HG02571 (cell line): ENCODE results near the gene MSX1.

ENCODE experiments used
- ATAC-seq: cut with Tn5 transposase; IDR thresholded peaks from one replicate; pipeline ENCODE4 v1.9.1; 2021; ENCODE audit warnings: mild to moderate bottlenecking, moderate library complexity; ENCODE audit not compliant: unreplicated experiment

MSX1 gene

GRCh38 chr4:4856071-4857000 is 3.1 kb upstream of the MSX1 start:
- no peak for ATAC-seq

- ATAC-seq: no peak
These were observed 2.3 kb upstream of the MSX1 start for GRCh38 chr4:4857001-4857808.

- ATAC-seq: no peak
These were observed 1.5 kb upstream of the MSX1 start for GRCh38 chr4:4857809-4858508.

DNA sequence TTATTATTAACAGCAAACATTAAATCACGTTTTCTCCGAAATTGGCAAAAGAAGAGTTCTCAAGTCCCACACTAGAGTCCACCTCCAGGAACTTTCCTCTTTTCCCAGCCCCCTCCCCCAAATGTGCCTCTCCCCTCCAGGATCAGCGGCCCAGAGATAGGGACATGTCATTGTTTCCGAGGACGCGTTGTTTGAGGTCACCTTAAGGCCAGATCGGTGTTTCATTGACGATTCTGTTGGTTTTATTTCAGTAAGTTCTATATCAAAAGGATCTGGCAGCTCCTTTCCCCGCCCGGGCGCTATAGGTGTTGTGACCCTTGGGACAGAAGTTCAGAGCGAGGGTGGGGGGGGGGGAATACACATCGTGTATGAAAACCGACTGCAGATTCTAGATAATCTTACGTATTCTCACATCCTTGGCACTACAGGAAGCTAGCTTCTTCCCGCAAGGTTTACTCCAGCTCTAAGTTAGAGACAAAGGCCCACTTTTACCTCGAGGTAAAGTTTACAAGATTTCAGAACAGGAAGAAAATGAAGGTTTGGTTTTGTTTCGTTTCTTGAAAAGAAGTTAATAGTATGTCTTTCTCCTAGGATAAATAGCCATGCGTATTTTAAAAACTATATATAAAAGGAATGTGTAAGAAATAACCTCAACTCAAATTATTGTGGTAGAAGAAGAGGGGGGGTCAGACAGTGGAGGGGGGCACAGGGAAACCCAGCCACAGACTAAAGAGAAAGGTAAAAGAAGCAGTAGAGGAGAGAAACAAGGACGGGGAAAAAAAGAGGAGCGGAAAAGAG is 739 bp upstream of the MSX1 start:
- no peak for ATAC-seq

DNA sequence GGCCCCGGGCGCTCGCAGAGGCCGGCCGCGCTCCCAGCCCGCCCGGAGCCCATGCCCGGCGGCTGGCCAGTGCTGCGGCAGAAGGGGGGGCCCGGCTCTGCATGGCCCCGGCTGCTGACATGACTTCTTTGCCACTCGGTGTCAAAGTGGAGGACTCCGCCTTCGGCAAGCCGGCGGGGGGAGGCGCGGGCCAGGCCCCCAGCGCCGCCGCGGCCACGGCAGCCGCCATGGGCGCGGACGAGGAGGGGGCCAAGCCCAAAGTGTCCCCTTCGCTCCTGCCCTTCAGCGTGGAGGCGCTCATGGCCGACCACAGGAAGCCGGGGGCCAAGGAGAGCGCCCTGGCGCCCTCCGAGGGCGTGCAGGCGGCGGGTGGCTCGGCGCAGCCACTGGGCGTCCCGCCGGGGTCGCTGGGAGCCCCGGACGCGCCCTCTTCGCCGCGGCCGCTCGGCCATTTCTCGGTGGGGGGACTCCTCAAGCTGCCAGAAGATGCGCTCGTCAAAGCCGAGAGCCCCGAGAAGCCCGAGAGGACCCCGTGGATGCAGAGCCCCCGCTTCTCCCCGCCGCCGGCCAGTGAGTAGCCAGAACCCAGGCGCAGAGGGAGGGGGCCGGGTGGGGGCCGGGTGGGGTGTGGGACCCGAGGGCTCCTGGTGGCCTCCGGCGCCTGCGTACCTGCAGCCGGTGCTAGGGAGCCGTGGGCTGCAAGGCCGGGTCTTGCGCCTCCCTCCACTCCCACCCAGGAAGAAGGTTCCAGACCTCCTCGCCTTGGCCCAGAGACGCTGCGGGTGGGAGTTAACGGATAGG is 534 bp downstream of the MSX1 start:
- peak; percentile 18 for ATAC-seq

DNA sequence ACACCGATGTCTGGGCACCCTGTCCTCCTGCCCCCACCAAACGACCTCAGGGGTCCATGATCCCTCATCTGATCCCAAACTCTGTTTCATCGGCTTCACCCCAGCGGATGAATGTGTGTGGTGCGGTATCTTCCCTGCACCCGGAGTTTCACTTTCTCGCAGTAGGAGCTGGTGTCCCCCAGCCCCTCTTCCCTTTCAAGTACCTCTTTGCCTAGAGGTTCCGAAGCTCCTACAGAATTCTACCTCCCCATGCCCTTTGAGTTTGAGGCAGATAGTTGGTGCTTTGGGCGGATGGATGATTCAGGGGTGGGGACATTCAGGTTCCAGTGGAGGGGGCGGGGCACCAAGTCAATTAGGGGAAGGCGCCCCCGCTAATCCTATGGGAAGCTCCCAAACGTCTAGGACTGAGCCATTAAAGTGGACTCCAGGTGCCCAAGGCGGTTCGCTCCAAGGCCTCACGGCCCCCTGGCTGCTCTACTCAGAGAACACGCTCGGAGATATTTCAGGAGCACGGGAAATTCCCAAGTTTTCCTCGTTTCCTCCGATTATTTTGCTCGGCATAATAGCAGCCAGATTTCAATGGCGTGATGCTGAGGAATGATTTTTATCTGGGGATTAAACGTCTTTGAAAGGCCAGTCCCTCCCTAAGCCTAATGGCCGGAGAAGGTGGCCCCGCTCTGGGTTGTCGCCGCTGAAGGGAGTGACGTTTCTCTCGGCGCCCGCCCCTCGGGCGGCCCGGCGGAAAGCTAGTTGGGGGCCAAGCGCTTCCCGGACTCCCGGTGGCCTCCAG is 1.3 kb downstream of the MSX1 start:
- ATAC-seq: no peak

DNA sequence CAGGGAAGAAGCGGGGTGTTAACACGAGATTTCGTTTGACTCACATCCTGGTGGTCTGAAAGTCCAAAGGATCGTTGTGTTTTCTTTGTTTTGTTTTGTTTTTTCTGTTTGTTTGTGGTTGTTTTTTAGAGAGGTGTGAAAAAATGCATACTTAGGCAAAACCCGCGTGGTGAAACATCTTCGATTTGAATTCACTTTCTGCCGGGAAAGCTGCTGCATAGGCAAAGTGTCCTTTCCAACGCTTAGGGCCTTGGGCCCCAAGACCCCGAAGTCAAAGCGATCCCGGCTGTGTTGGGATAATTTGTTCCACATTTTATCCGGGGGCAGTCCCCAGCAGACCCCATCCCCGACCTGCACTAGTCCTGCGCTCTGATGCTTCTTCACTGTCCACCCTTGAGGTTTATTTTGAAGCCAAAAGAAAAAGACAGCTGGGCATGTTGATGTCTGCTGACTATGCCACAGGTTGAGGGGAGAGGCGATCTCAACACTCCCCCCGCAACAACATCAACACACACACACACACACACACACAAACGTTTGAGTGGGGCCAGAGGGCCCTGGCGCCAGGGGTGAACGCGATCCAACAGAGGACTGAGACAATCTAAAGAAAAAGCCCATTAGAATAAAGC is 2.0 kb downstream of the MSX1 start:
- ATAC-seq: no peak

DNA sequence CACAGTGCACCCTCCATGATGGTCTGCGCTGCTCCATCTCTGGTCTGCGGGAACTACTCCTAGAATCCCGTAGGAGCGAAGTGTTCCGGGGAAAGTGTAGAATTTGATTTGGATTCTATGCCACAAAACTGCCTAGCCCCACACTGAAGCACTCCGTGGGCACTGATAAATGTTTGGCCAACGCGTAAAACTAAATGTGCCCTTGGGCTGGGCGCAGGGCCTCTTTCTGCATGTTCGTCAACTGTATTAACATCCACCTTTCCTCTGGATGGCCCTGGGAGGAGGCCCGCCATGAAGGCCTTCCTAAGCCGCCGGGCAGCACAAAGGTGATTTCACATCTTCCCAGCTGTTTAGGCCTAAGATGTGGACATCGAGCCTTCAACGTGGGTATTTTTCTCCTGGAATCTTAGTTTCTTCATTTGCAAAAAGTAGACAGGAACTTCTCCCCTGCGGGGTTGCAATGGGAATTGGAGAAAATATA is 2.6 kb downstream of the MSX1 start:
- ATAC-seq: no peak

GRCh38 chr4:4862665-4863482 is 3.4 kb downstream of the MSX1 start:
- ATAC-seq: no peak

DNA sequence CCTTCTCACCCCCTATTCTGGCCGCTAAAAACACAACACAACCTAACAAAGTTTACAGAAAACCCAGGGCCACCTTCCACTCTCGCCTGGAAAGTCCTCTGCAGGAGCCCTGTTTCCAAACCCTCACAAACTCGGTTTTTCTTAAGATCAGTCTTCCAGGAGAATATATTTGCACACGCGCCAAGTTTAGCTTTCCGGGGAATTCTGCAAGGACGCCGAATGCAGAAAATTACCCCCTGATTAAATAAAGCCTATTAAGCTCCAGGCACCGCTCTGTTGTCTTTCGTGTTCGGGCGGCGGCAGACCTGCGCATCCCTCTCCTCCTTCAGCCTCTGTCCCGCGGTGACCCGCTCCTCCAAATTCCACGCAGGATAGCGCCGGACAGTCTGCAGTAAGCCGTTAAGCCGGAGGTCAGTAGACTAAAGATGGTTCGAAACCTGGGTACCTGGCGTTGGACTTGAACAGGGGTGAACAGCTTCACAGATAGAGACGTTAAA is 5.0 kb downstream of the MSX1 start:
- ATAC-seq: no peak

DNA sequence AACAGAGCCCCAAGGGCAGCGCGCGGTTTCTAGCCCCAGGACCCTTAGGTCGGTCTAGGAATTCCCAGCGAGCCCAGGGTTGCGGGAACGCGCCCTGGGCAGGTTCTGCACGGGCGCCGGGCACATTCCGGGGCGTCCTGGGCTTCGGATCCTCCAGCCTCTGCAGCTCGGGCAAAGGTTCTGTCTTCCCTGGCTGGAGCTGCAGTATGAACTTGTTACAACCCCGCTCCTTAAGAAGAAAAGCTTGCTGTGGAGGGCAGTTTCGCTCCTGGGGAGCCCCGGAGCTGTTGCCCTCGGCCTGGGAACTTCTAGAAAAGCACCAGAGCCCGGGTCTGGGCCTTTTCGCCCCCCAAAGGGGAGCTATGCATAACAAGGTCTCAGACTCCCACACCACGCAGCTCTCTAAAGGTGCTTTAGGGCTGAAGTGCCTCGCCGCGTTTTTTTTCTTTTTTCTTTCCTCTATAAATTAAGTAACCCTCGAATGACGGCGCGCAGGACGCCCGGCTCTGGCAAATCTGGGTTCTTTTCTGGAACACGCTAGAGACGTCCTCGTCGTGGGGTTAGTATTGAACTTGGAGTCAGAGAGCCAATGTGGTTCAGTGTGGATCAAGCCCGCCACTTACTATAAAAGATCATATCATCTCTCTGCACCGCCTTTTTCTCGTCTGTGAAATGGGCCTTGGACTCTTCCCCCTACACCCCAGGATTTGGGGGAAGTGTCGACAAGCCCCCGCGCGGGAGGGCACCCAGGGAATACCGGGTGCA is 5.7 kb downstream of the MSX1 start:
- no peak for ATAC-seq

DNA sequence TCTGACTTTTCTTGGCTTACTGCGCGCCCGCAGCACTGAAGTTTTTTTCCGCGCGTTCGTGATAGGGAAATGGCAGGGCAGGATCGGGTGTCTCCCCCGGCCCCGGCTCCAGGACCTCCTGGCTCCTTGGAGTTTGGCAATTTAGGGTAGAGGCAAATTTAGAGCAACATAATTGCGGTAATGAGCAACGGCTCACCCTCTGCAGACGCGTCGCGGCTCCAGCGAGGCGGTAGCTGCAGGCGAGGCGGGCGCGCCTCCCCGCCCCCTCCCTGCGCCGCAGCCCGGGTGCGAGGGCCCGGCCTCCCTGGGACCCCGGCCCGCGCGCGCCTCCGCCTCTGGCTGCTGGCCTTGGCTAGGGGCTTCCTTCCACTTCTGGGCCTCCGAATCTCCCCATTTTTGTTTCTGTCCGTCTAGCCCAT is 6.2 kb downstream of the MSX1 start:
- ATAC-seq: no peak

GRCh38 chr4:4866124-4866865 is 6.8 kb downstream of the MSX1 start:
- no peak for ATAC-seq

DNA sequence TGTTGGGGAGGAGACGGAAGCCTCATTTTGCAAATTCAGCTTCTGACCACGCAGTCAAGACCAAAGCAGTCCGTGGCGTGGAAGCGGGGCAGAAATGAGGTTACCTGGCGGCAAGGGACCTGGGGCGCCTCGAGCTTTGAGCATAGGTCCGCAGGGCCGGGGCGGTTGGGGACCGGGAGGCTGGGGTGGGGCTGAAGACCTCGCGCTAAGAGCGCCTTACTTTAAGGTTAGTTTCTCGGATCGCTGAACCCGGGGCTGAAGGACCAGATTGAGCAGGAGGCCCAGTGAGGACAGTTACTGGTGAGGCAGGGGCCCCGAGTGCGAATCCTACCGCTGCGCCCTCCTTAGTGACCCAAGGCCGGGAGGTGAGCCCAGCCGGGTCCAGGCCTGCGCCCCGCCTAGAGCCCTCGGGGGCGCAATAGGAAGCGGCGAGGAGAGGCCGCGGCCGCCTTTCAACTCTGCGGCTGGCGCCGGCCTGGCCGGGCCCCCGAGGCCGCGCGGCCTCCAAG is 7.5 kb downstream of the MSX1 start:
- no peak for ATAC-seq

DNA sequence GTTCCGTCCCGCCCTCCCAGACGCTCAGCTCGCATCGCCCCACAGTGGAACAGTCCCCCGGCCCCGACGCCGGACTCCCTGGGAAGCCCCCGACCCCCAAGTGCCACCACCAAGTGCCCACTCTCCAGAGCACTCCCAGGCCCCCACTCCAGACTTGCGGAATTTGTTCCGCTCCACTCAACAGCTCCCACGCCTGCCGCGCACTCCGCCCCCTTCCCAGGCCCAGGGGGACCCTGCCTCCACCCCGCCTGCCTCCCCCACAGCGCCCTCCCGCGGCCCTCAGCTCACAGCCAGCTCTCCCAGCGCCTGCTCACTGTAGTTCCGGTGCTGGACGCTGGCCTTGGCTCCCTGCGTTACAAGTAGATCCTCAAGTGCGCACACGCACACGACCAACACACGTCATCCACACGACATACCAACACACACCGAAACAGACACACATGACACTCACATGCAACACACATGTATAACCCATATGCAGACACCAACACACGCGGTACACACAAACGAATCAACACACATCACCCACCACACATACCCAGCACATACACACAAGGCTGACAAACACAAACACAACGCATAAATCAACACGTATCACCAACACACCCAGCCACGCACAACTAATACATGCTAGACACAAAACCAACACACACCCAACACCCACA is 8.0 kb downstream of the MSX1 start:
- no peak for ATAC-seq
